Testis (tissue), 5 donors: Measurements from ENCODE around the gene TRIM49D1. TPM values are rescaled to one million over a fixed set of nuclear protein-coding genes. Genes with fewer than 3 reads are reported as not detected.
"Not testable (repeated sequence)": the region's sequence is repeated elsewhere in the genome, so short reads cannot be mapped to it uniquely, and the experiment has no call there.

Experiments used
- DNase-seq: peaks from one replicate; pipeline ENCODE4 v3.0.0-alpha.2; 2019
- H3K27ac ChIP-seq, 2 donors: fragments of 200-600 bp; sonication (generic); one replicate each; pipeline ENCODE4 v1.5.1; 2019
- H3K27me3 ChIP-seq: fragments of 200-600 bp; sonication (generic); one replicate; pipeline ENCODE4 v1.5.1; 2019
- H3K36me3 ChIP-seq: fragments of 200-600 bp; sonication (generic); one replicate; pipeline ENCODE4 v1.5.1; 2017; ENCODE audit warnings: low read depth; ENCODE audit errors: missing control alignments
- H3K4me1 ChIP-seq: fragments of 200-600 bp; sonication (generic); one replicate; pipeline ENCODE4 v1.5.1; 2019
- H3K4me3 ChIP-seq, 2 donors: fragments of 200-600 bp; sonication (generic); one replicate each; pipeline ENCODE4 v1.5.1; 2017 to 2019
- H3K9me3 ChIP-seq: fragments of 200-600 bp; sonication (generic); one replicate; pipeline ENCODE4 v1.5.1; 2017
- POLR2A ChIP-seq: fragments of 450-650 bp; IDR thresholded peaks from one replicate; pipeline ENCODE4 v1.6.1; 2017; ENCODE audit warnings: antibody characterized with exemption, mild to moderate bottlenecking, moderate library complexity
- WGBS, 2 donors: methylation state at CpG; one replicate each; pipeline ENCODE4 v1.1.5; 2018; 5-methylcytosine and 5-hydroxymethylcytosine counted together
- intact Hi-C: fragments of 100-400 bp; cut with DNase I; formaldehyde crosslinking; loops from one replicate; pipeline ENCODE4 v1.15.1; 2023; ENCODE audit warnings: low total_unique reads
- long read RNA-seq, 2 donors: transcript quantifications; one replicate each; lab custom pipeline, GENCODE V29; 2026
- polyA plus RNA-seq: library from polyadenylated mRNA; stranded (reverse); fragments of 350-450 nt; fragmentation: Illumina TruSeq; extraction: RNeasy Lipid Tissue Mini Kit (QIAGEN cat#74804); gene quantifications from one replicate; pipeline ENCODE4 v1.2.3, GENCODE V29; 2014; ENCODE audit warnings: low read depth, low replicate concordance; ENCODE audit not compliant: insufficient read depth
- total RNA-seq, 2 donors: library from RNA; depleted of rRNA; stranded (reverse); fragments of >200 nt; gene quantifications; one replicate each; pipeline ENCODE4 v1.2.3, GENCODE V29; 2016
- TF ChIP-seq, protein P1 (sequence below), 3 experiments: fragments of 450-650 bp in 2 of 3; fragments of 200-600 bp in 1 of 3; sonication (generic) in 1 of 3; IDR thresholded peaks; one replicate each; pipeline ENCODE4 v1.5.1; 2016 to 2019; ENCODE audit warnings: antibody characterized with exemption in 3 of 3, mild to moderate bottlenecking in 2 of 3, moderate library complexity in 1 of 3

TRIM49D1 gene, protein sequence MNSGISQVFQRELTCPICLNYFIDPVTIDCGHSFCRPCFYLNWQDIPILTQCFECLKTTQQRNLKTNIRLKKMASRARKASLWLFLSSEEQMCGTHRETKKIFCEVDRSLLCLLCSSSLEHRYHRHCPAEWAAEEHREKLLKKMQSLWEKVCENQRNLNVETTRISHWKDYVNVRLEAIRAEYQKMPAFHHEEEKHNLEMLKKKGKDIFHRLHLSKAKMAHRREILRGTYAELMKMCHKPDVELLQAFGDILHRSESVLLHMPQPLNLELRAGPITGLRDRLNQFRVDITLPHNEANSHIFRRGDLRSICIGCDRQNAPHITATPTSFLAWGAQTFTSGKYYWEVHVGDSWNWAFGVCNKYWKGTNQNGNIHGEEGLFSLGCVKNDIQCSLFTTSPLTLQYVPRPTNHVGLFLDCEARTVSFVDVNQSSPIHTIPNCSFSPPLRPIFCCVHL
- total RNA-seq (not detected), polyA plus RNA-seq (0.20 TPM)
- long read RNA-seq, donor 1: 0 reads
- long read RNA-seq, donor 2: 0 reads

DNA sequence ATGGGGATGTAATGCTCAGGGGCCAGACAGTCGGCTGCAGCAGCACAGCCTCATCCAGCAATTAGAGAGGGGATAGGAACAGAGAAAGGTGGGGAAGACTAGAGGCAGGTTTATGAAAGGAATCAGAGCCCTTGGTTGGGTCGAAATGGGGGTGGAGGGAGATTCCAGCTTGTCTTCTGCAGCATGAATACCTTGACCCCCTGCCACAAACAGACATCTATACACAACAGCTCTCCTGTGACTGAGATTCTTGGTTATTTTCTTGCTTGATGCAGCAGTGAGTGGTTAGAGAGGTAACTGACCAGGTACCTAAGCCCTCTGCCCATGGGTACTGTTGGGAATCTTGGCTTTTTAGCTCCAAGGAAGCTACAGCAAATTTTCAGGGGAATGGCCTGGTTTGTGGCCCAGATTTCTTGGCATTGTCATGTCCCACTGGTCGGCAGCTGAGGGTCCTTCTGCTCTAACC lies at the start of gene TRIM49D1:
TRIM49D1 (minus strand) TSS at position 51 of the 466 bp plus-strand sequence. CDS start 4,535 bp downstream, outside the sequence.
- DNase-seq: no peak
- Histone ChIP-seq H3K4me3 (no peak within 1 kb of the TSS), H3K27ac (no peak within 1 kb of the TSS), H3K27me3 (no peaks in the 10 kb centered on the region), H3K9me3 (no peaks in the 10 kb centered on the region), H3K36me3 (no peaks in the 10 kb centered on the region), H3K4me1 (no peaks in the 10 kb centered on the region)
- TF ChIP-seq POLR2A: no peak
- TF ChIP-seq, protein P1, sequence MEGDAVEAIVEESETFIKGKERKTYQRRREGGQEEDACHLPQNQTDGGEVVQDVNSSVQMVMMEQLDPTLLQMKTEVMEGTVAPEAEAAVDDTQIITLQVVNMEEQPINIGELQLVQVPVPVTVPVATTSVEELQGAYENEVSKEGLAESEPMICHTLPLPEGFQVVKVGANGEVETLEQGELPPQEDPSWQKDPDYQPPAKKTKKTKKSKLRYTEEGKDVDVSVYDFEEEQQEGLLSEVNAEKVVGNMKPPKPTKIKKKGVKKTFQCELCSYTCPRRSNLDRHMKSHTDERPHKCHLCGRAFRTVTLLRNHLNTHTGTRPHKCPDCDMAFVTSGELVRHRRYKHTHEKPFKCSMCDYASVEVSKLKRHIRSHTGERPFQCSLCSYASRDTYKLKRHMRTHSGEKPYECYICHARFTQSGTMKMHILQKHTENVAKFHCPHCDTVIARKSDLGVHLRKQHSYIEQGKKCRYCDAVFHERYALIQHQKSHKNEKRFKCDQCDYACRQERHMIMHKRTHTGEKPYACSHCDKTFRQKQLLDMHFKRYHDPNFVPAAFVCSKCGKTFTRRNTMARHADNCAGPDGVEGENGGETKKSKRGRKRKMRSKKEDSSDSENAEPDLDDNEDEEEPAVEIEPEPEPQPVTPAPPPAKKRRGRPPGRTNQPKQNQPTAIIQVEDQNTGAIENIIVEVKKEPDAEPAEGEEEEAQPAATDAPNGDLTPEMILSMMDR (IDR thresholded peaks at IDR 0.05): no peak
- intact Hi-C loops: no loop called here
- WGBS, 2 donors: 75 to 82% methylated on average over 3 of the region's 3 CpGs

DNA sequence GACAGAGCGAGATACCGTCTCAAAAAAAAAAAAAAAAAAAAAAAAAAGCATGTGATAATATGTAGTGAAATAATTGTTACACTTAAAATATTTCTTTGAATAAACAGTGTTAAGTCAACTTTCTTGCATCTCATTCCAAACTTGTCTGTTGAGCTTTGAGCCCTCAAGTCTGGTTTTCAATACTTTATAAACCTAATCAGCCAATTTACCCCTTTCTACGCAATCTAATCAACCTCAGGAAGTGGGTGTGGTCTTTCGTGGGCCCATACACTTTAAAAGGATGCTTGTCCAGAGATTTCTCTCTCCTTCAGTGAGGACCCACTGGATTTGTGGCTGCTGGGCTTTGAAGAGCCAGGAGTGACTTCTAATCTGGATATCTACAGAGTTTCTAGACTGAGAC lies 43.7 kb upstream of the TRIM49D1 start, which contains the start of gene TRIM64:
TRIM64 (plus strand) TSS at position 301 of the 400 bp plus-strand sequence. CDS start 2,467 bp downstream, outside the sequence.
- H3K27ac ChIP-seq, DNase-seq, intact Hi-C loops, H3K36me3 ChIP-seq, H3K27me3 ChIP-seq, H3K4me1 ChIP-seq, H3K4me3 ChIP-seq, H3K9me3 ChIP-seq: not testable (repeated sequence)
- WGBS, 2 donors: 100% methylated on average over 1 to 2 of the region's 4 CpGs

DNA sequence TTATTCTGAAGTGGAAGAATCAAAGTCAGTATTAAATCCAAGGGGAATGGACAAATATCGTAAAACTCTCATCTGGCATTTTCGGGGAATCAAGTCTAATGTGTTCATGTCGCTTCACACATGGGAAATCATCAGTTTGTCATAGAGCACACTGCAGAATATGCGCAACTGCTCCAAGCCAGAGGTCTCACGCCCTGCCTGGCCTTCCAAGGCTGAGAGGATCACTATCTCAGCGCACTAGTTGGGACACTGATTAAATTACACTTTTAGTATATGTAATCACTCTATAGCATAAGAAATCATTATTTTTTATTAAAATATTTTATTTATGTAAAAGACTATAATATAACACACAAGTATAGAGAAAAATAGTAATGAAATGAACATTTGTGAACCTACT lies 38.8 kb upstream of the TRIM49D1 start:
- intact Hi-C loops, H3K27ac ChIP-seq, H3K27me3 ChIP-seq, H3K36me3 ChIP-seq, H3K9me3 ChIP-seq, DNase-seq, H3K4me1 ChIP-seq, H3K4me3 ChIP-seq: not testable (repeated sequence)
- WGBS, 2 donors: 92 to 95% methylated on average over 6 of the region's 6 CpGs

DNA sequence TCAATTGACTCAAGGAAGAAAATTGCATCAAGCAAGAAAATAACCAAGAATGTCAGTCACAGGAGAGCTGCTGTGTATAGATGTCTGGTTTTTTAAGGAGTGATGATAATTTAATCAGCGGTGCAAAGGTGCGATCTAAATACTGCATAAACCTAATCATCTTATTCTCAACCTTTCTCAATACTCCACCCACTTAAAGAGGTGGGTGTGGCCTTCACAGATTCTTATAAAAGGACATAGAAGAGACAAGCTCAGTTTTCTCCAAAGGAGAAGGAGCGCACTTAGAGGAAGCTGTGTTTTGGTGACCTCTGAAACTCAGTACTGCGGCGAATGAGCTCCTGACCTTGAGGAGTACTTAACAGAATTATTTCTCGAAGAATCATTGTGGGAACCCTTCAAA lies 1.7 kb upstream of the TRIM49D1 start, which contains the start of gene TRIM49D2:
TRIM49D2 (plus strand) TSS at position 301 of the 400 bp plus-strand sequence. CDS start 2,698 bp downstream, outside the sequence.
- H3K36me3 ChIP-seq, H3K4me1 ChIP-seq, H3K4me3 ChIP-seq, H3K27me3 ChIP-seq, intact Hi-C loops, DNase-seq, H3K27ac ChIP-seq, H3K9me3 ChIP-seq: not testable (repeated sequence)
- WGBS, 2 donors: 88 to 95% methylated on average over 2 to 3 of the region's 6 CpGs

DNA sequence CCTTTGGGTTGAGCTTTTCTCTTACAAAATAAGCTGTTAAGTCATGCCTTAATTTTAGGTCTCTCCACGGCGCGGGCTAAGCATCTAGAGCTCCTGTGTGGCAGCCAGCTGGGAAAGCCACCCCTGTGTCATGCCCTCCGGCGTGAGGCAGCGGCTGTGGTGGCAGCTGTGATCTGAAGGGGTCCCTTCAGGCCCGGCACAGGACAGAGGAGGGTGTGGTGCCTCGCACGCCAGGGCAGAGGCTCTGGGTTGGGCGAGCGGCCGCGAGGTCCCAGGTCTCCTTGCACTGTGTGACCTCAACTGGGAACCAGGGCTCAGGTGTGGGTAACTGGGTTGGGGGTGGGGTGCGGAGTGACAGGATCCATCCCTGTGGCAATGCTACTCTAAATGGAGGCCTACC lies 21.2 kb downstream of the TRIM49D1 start:
- H3K9me3 ChIP-seq, H3K27me3 ChIP-seq, H3K4me1 ChIP-seq, DNase-seq, H3K4me3 ChIP-seq, intact Hi-C loops, H3K36me3 ChIP-seq, H3K27ac ChIP-seq: not testable (repeated sequence)
- no CpG with 5 or more reads among the region's 14 CpGs for WGBS, 2 donors

DNA sequence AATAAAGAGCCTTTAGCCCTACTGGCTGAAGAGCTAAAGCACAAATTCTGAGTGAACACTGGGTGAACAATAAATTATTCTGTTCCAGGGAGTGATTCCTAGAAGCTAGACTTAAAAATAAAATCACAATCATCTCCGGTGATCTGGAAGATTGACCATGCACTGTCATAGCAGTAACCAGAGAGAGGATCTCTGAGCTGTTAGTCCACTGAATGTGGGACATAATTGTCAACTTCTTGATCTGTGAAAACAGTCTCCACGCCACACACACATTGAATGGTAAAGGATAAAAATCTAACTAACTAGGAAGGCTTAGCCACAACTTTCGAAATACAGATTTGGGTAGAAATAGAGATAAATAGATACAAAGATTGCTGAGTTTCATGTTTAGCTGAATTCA lies 28.8 kb downstream of the TRIM49D1 start:
- H3K4me1 ChIP-seq, intact Hi-C loops, H3K4me3 ChIP-seq, H3K36me3 ChIP-seq, H3K27ac ChIP-seq, DNase-seq, H3K27me3 ChIP-seq, H3K9me3 ChIP-seq: not testable (repeated sequence)
- 80 to 92% methylated on average over 1 to 2 of the region's 3 CpGs for WGBS, 2 donors

DNA sequence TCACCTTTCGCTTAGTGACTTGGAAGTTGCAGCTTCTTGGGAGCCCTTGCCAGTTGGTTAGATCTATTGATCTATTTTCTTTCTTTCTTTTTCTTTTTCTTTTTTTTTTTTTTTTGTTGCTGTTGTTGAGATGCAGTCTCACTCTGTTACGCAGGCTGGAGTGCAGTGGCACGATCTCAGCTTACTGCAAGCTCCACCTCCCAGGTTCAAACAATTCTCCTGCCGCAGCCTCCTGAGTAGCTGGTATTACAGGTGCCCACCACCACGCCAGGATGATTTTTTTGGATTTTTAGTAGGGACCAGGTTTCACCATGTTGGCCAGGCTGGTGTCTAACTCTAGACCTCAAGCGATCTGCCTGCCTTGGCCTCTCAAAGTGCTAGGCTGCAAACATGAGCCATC lies 44.5 kb downstream of the TRIM49D1 start:
- H3K27ac ChIP-seq, H3K4me1 ChIP-seq, H3K9me3 ChIP-seq, DNase-seq, H3K4me3 ChIP-seq, H3K36me3 ChIP-seq, H3K27me3 ChIP-seq, intact Hi-C loops: not testable (repeated sequence)
- WGBS, 2 donors: 91 to 92% methylated on average over 4 to 5 of the region's 6 CpGs

DNA sequence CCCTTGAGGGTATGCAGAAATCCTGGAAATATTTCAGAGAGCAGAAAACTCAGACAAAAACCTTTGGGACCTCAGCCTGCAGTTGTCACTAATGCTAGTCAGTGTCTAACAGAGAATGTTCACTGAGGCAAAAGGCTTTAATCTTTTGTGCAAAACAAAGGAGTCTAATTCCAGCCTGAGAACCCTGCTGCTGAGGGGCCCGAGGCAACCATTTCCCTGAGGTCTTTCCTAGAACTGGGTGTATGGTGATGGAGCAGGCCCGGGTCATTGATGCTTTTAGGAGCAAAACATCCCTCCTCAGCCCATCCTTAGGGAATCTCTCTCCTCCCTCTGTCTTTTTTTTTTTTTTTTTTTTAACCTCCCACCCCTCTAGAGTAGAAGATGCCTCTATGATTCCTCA lies 49.5 kb downstream of the TRIM49D1 start:
- H3K9me3 ChIP-seq, intact Hi-C loops, H3K27me3 ChIP-seq, H3K4me1 ChIP-seq, DNase-seq, H3K27ac ChIP-seq, H3K36me3 ChIP-seq, H3K4me3 ChIP-seq: not testable (repeated sequence)
- WGBS, 2 donors: 82 to 84% methylated on average over 2 of the region's 2 CpGs

DNA sequence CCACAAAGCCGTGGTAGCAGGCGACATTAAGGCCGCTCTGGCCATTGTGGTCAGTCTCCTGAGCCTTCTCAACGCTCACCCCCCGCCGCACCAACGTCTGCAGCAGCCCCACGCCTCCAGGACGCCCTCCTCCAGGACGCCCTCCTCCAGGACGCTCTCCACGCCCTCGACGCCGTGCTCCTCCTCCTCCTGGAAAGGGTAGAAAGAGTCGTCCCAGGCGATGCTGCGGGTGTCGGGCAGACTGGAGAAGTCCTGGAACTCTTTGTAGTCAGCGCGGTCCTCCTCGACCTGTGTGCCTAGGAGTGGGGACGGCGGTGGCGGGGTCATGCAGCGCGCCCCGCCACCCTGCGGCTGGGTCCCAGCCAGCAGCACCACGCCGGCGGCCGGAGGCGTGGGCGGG lies 56.8 kb downstream of the TRIM49D1 start:
- H3K4me3 ChIP-seq, DNase-seq, H3K36me3 ChIP-seq, H3K4me1 ChIP-seq, H3K27me3 ChIP-seq, H3K9me3 ChIP-seq, H3K27ac ChIP-seq, intact Hi-C loops: not testable (repeated sequence)
- no CpG with 5 or more reads among the region's 35 CpGs for WGBS, 2 donors

DNA sequence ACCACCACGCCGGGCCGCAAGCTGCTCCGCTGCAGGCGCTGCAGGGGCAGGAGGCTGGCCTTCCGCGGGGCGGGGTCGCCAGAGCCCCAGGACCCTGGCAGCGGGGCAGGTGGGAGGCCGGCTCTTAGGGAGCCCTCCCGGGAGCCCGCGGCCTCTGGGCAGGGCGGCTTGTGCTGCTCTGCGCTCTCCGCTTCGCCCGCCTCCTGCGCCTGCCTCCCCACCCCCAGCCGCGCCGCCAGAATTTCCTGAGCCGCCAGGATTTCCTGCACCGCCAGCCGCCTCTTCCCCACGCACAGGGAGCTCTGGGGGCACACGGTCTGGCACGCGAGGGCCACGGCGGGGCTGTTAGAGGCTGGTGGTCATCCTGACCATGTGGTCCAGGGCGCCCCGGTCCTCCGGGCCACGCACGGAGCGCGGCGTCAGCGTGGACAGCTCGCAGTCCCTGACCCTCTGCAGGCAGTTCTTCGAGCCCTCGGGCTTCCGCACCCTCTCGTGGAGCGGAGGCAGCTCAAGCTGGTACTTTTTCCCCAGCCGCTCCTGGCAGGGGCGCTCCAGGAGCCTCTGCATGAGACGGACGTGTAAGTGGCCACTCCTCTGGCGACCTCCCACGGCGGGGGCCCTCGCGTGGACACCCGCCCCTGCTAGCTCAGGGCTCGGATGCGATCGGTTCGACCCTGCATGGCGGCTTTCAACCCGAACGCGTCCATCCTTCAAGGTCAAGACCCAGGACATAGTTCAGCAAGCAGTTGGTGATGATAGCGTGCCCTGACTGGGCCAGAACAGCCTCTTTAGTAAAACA lies 57.9 kb downstream of the TRIM49D1 start:
- H3K4me3 ChIP-seq: peak overlapping the region in 1 of 2 donors; percentile 43
- 2% methylated on average over 10 of the region's 66 CpGs; no CpG with 5 or more reads in 1 of the 2 donors for WGBS, 2 donors

More for the DNA sequence above, 57.9 kb downstream of the TRIM49D1 start:
- intact Hi-C loops, H3K4me1 ChIP-seq, H3K36me3 ChIP-seq, H3K27me3 ChIP-seq, H3K9me3 ChIP-seq, H3K27ac ChIP-seq: not testable (repeated sequence)
- peak; percentile 17 for DNase-seq
